C4-2B (cell line): ENCODE data around the gene REEP6.

Source experiments
- CTCF ChIP-seq: fragments of 450-650 bp; conservative IDR thresholded peaks from 2 replicates; pipeline ENCODE4 v1.5.1; 2017; ENCODE audit warnings: mild to moderate bottlenecking
- ZFX ChIP-seq: fragments of 450-650 bp; IDR thresholded peaks from 2 replicates; pipeline ENCODE4 v1.6.1; 2017

GRCh38 chr19:1527650-1528309 lies 36.8 kb downstream of the REEP6 start:
- TF ChIP-seq CTCF (no peak), ZFX (no peak)
